Glutamatergic neuron (in vitro differentiated cells): ENCODE results near the gene MSI2. TPM values are rescaled to one million over a fixed set of nuclear protein-coding genes. Genes with fewer than 3 reads are reported as not detected.
A peak's percentile ranks its signal among the peaks of the same experiment; 100 is the strongest.

Experiments
- DNase-seq: peaks from one replicate; pipeline ENCODE4 v3.0.0; 2022
- H3K27ac Mint-ChIP-seq: one replicate; pipeline ENCODE4 v1.8.0; 2020; ENCODE audit warnings: mild to moderate bottlenecking, mixed read lengths, inconsistent platforms; ENCODE audit not compliant: unreplicated experiment
- H3K27me3 Mint-ChIP-seq: one replicate; pipeline ENCODE4 v1.8.0; 2020; ENCODE audit warnings: mild to moderate bottlenecking, moderate library complexity, mixed read lengths, inconsistent platforms; ENCODE audit not compliant: unreplicated experiment
- H3K36me3 Mint-ChIP-seq: one replicate; pipeline ENCODE4 v1.8.0; 2020; ENCODE audit warnings: mild to moderate bottlenecking, mixed read lengths, inconsistent platforms; ENCODE audit not compliant: unreplicated experiment
- H3K4me1 Mint-ChIP-seq: one replicate; pipeline ENCODE4 v1.8.0; 2020; ENCODE audit warnings: mild to moderate bottlenecking, low read depth, mixed read lengths, inconsistent platforms; ENCODE audit not compliant: unreplicated experiment
- H3K4me3 Mint-ChIP-seq: one replicate; pipeline ENCODE4 v1.8.0; 2020; ENCODE audit warnings: mild to moderate bottlenecking, mixed read lengths, inconsistent platforms; ENCODE audit not compliant: unreplicated experiment
- H3K9me3 Mint-ChIP-seq: one replicate; pipeline ENCODE4 v1.8.0; 2020; ENCODE audit warnings: mild to moderate bottlenecking, moderate library complexity, mixed read lengths, inconsistent platforms; ENCODE audit not compliant: unreplicated experiment
- CTCF ChIP-seq: fragments of 200-600 bp; sonication (generic); IDR thresholded peaks from one replicate; pipeline ENCODE4 v1.5.0; 2021; ENCODE audit not compliant: partially characterized antibody, unreplicated experiment
- total RNA-seq: library from RNA; stranded (reverse); fragmentation: NEBNext Ultra II Directional; extraction: Animal tissue kit (Norgen Biotek cat#: 25700); gene quantifications from one replicate; pipeline ENCODE4 v1.2.1, GENCODE V29; 2021; ENCODE audit not compliant: unreplicated experiment

Gene MSI2
- total RNA-seq, 1 donor from 2014 or later: 141 TPM

- no peak for TF ChIP-seq CTCF
- Mint-ChIP-seq H3K4me1 (peaks cover 47% of the 10 kb centered on the region), H3K36me3 (peaks cover 4% of the 10 kb centered on the region), H3K27me3 (peaks cover 2% of the 10 kb centered on the region), H3K4me3 (no peak overlapping the region), H3K9me3 (peaks cover 11% of the 10 kb centered on the region), H3K27ac (no peak overlapping the region)
- DNase-seq: no peak
Observed at GRCh38 chr17:57506774-57507127, 250.4 kb downstream of the MSI2 start.

- Mint-ChIP-seq H3K36me3 (peaks cover 4% of the 10 kb centered on the region), H3K4me3 (no peak overlapping the region), H3K27ac (peak overlapping the region; percentile 46), H3K4me1 (peaks cover 54% of the 10 kb centered on the region), H3K9me3 (peaks cover 16% of the 10 kb centered on the region), H3K27me3 (peaks cover 2% of the 10 kb centered on the region)
- TF ChIP-seq CTCF: no peak
- no peak for DNase-seq
Observed at GRCh38 chr17:57507828-57508227, 251.5 kb downstream of the MSI2 start.

- Mint-ChIP-seq H3K4me3 (no peak overlapping the region), H3K9me3 (peaks cover 15% of the 10 kb centered on the region), H3K36me3 (peaks cover 4% of the 10 kb centered on the region), H3K27ac (peak overlapping the region; percentile 10), H3K4me1 (peaks cover 51% of the 10 kb centered on the region), H3K27me3 (peaks cover 2% of the 10 kb centered on the region)
- no peak for DNase-seq
- TF ChIP-seq CTCF: no peak
Observed at GRCh38 chr17:57508671-57509070, 252.3 kb downstream of the MSI2 start.

GRCh38 chr17:57511475-57512123 is 255.3 kb downstream of the MSI2 start:
- no peak for TF ChIP-seq CTCF
- peaks cover 12% of the 10 kb centered on the region for H3K9me3 Mint-ChIP-seq
- peaks cover 2% of the 10 kb centered on the region for H3K27me3 Mint-ChIP-seq
- H3K36me3 Mint-ChIP-seq: no peaks in the 10 kb centered on the region
- peak overlapping the region; percentile 65 for H3K27ac Mint-ChIP-seq
- H3K4me3 Mint-ChIP-seq: peak overlapping the region; percentile 12
- H3K4me1 Mint-ChIP-seq: peaks cover 61% of the 10 kb centered on the region
- DNase-seq: peak; percentile 29

- TF ChIP-seq CTCF: no peak
- H3K4me1 Mint-ChIP-seq: peaks cover 68% of the 10 kb centered on the region
Observed at GRCh38 chr17:57512258-57512657, 255.9 kb downstream of the MSI2 start.

More at GRCh38 chr17:57512258-57512657, 255.9 kb downstream of the MSI2 start:
- Mint-ChIP-seq H3K27me3 (peaks cover 4% of the 10 kb centered on the region), H3K27ac (peak overlapping the region; percentile 65), H3K36me3 (no peaks in the 10 kb centered on the region), H3K9me3 (peaks cover 16% of the 10 kb centered on the region), H3K4me3 (no peak overlapping the region)
- DNase-seq: no peak
